Endothelial cell of umbilical vein (primary cell): ENCODE measurements around the gene PRDM11. TPM values are rescaled to one million over a fixed set of nuclear protein-coding genes. Genes with fewer than 3 reads are reported as not detected.

Experiments
- BruUV-seq: library from RNA; stranded (reverse); fragments of 400-500 nt; replicated peaks from 2 replicates; lab custom pipeline; 2021; lab: Mats Ljungman, UMichigan
- CTCF ChIA-PET: fragments of 300-600, 350-600 bp; sonication (Branson Sonifier 250); formaldehyde crosslinking; loops from one replicate; lab custom pipeline; 2021; ENCODE audit warnings: antibody characterized with exemption, inconsistent platforms; lab: Charles Lee
- POLR2A ChIA-PET: fragments of 300-600, 350-600 bp; sonication (Branson Sonifier 250); formaldehyde crosslinking; loops from one replicate; lab custom pipeline; 2021; ENCODE audit warnings: antibody characterized with exemption, inconsistent platforms; lab: Charles Lee
- DNase-seq: peaks from one replicate; pipeline ENCODE4 v3.0.0-alpha.2; 2011; ENCODE audit warnings: low read depth, low spot score
- FAIRE-seq: peaks from 2 replicates; lab custom pipeline; 2011; peaks lifted over from hg19 to GRCh38; lab: Jason Lieb, UNC
- H2AFZ ChIP-seq: 2 replicates; pipeline ENCODE4 v1.6.0; 2012; ENCODE audit warnings: low read depth, low read length, control low read depth, inconsistent platforms
- H3K27ac ChIP-seq: 2 replicates; pipeline ENCODE4 v1.5.1; 2011; ENCODE audit warnings: low read depth, mild to moderate bottlenecking, control low read depth, low read length, moderate library complexity; ENCODE audit not compliant: insufficient read depth
- H3K27me3 ChIP-seq, 2 experiments: 2 replicates each; pipeline versions ENCODE4 v1.6.0 to v1.6.1; 2011; ENCODE audit warnings: low read length in 2 of 2, mixed read lengths in 1 of 2; ENCODE audit not compliant: control insufficient read depth in 2 of 2, insufficient read depth in 2 of 2
- H3K36me3 ChIP-seq, 2 experiments: 2 replicates in 1 of 2; 3 replicates in 1 of 2; pipeline ENCODE4 v1.5.1; 2011; ENCODE audit warnings: low read length in 2 of 2, mild to moderate bottlenecking in 1 of 2, moderate library complexity in 1 of 2; ENCODE audit not compliant: control insufficient read depth in 2 of 2, insufficient read depth in 2 of 2; ENCODE audit errors: extremely low read depth in 1 of 2
- H3K4me1 ChIP-seq: 3 replicates; pipeline ENCODE4 v1.5.1; 2011; ENCODE audit warnings: mild to moderate bottlenecking, low read length; ENCODE audit not compliant: control insufficient read depth, insufficient read depth; ENCODE audit errors: extremely low read depth
- H3K4me2 ChIP-seq: 2 replicates; pipeline ENCODE4 v1.6.1; 2011; ENCODE audit warnings: low read length, control low read depth, mixed read lengths; ENCODE audit not compliant: insufficient read depth
- H3K4me3 ChIP-seq, 3 experiments: fragments of 200-600 bp in 1 of 3; sonication (generic), shearing (Covaris generic) in 1 of 3; replicated peaks in 1 of 3; 2 replicates each; pipeline ENCODE4 v1.5.1; 2011 to 2016; ENCODE audit warnings: control low read depth in 3 of 3, low read length in 3 of 3, mild to moderate bottlenecking in 2 of 3, inconsistent platforms in 1 of 3, low read depth in 1 of 3, moderate library complexity in 1 of 3; ENCODE audit not compliant: insufficient read depth in 1 of 3
- H3K79me2 ChIP-seq: 2 replicates; pipeline ENCODE4 v1.6.0; 2012; ENCODE audit warnings: low read length, inconsistent platforms; ENCODE audit not compliant: control insufficient read depth, insufficient read depth
- H3K9ac ChIP-seq: replicated peaks from 2 replicates; pipeline ENCODE3; 2011; ENCODE audit warnings: low read length, control low read depth; ENCODE audit not compliant: insufficient read depth; ENCODE audit errors: extremely low read depth
- H3K9me1 ChIP-seq: replicated peaks from 3 replicates; pipeline ENCODE4 v1.6.0; 2011; ENCODE audit warnings: mild to moderate bottlenecking, low read length; ENCODE audit not compliant: control insufficient read depth, insufficient read depth; ENCODE audit errors: extremely low read depth
- H3K9me3 ChIP-seq: replicated peaks from 2 replicates; pipeline ENCODE4 v1.5.1; 2012; ENCODE audit warnings: low read length, inconsistent platforms; ENCODE audit not compliant: control insufficient read depth, insufficient read depth
- H4K20me1 ChIP-seq: replicated peaks from 2 replicates; pipeline ENCODE3; 2011; ENCODE audit warnings: mild to moderate bottlenecking, low read length; ENCODE audit not compliant: control insufficient read depth, insufficient read depth; ENCODE audit errors: extremely low read depth
- EZH2 ChIP-seq: IDR thresholded peaks from 2 replicates; pipeline ENCODE4 v1.6.1; 2012; ENCODE audit warnings: borderline replicate concordance, low read depth, mild to moderate bottlenecking, moderate library complexity, low read length, inconsistent platforms; ENCODE audit not compliant: severe bottlenecking
- FOS ChIP-seq: IDR thresholded peaks from 2 replicates; pipeline ENCODE4 v1.6.1; 2011; ENCODE audit warnings: mild to moderate bottlenecking, low read length, moderate library complexity, borderline replicate concordance; ENCODE audit not compliant: insufficient read depth
- GATA2 ChIP-seq: IDR thresholded peaks from 2 replicates; pipeline ENCODE4 v1.7.0; 2011; ENCODE audit warnings: low read depth, mild to moderate bottlenecking, moderate library complexity, mixed read lengths, low read length; ENCODE audit not compliant: insufficient read length, insufficient read depth
- JUN ChIP-seq: IDR thresholded peaks from 2 replicates; pipeline ENCODE4 v1.6.1; 2011; ENCODE audit warnings: borderline replicate concordance, low read depth; ENCODE audit not compliant: insufficient read length, insufficient read depth
- MYC ChIP-seq: IDR thresholded peaks from one replicate; pipeline ENCODE4 v1.6.1; 2011; ENCODE audit warnings: mild to moderate bottlenecking, low read depth, low read length
- POLR2A ChIP-seq: IDR thresholded peaks from 2 replicates; pipeline ENCODE4 v1.6.1; 2012; ENCODE audit warnings: low read depth, mild to moderate bottlenecking, control low read depth, low read length
- POLR2AphosphoS5 ChIP-seq: IDR thresholded peaks from 2 replicates; pipeline ENCODE4 v1.6.1; 2012; ENCODE audit warnings: low read depth, mild to moderate bottlenecking, control low read depth, low read length, moderate library complexity; ENCODE audit not compliant: insufficient read depth
- dilution Hi-C: fragments of 300-500 bp; cut with MboI; formaldehyde crosslinking; loops from one replicate; pipeline ENCODE4 v1.15.0; 2019; ENCODE audit warnings: low sequenced_read_pairs; ENCODE audit not compliant: extremely low pct_ligation_motif_present
- intact Hi-C: fragments of 100-400 bp; cut with micrococcal nuclease; formaldehyde crosslinking; loops from one replicate; pipeline ENCODE4 v1.10.0; 2022
- polyA plus RNA-seq, 4 experiments: library from polyadenylated mRNA; depleted of rRNA in 3 of 4; stranded (reverse) in 3 of 4; unstranded in 1 of 4; fragments of >200 nt; gene quantifications; 2 replicates each; pipeline versions ENCODE4 v1.2.1 to v1.2.3, GENCODE V29; 2011 to 2012; ENCODE audit warnings: missing spikeins in 1 of 4
- total RNA-seq: library from RNA; stranded (reverse); gene quantifications from 2 replicates; pipeline ENCODE4 v1.2.3, GENCODE V29; 2021
- TF ChIP-seq, protein P1 (sequence below): IDR thresholded peaks from 2 replicates; pipeline ENCODE4 v1.6.1; 2011; ENCODE audit not compliant: insufficient read depth, insufficient read length
- TF ChIP-seq, protein P2 (sequence below), 2 donors: IDR thresholded peaks; 1 replicate in 1 of 2; 2 replicates in 1 of 2; pipeline ENCODE4 v1.5.1; 2011; ENCODE audit warnings: low read length in 2 of 2, mild to moderate bottlenecking in 2 of 2, moderate library complexity in 2 of 2, control low read depth in 1 of 2, inconsistent platforms in 1 of 2, low read depth in 1 of 2; ENCODE audit not compliant: insufficient read depth in 1 of 2; ENCODE audit errors: extremely low read depth in 1 of 2

PRDM11 gene
- total and polyA plus RNA-seq, 2 donors (not counting 3 experiments of a cell fraction or from before 2014, with no cell fraction given): 6.9 to 14.1 TPM

DNA sequence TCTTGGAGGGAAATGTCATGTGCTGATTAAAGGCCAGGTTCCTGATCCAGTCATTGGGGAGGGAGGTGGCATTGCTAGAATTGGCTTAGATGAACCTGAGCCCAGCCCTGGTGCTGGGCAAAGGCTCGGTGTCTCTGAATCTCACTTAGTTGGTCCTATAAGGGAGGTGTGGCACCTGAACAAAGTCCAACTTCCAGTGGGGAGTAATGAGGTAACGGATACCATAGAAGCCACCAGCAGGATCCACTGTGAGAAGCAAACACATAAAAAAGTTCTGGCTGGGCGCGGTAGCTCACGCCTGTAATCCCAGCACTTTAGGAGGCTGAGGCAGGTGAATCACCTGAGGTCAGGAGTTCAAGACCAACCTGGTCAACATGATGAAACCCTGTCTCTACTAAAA is 26.6 kb downstream of the PRDM11 start:
- Histone ChIP-seq H3K4me3 (no peak overlapping the region), H4K20me1 (no peaks in the 10 kb centered on the region), H3K9ac (no peak overlapping the region), H3K36me3 (no peaks in the 10 kb centered on the region), H3K4me2 (no peak overlapping the region), H2AFZ (no peak overlapping the region), H3K9me3 (no peaks in the 10 kb centered on the region), H3K9me1 (no peaks in the 10 kb centered on the region), H3K4me1 (no peaks in the 10 kb centered on the region), H3K27ac (no peak overlapping the region), H3K79me2 (no peaks in the 10 kb centered on the region), H3K27me3 (no peaks in the 10 kb centered on the region)
- ChIA-PET CTCF (no interaction called here), POLR2A (no interaction called here)
- no peak for TF ChIP-seq FOS
- no peak for TF ChIP-seq EZH2
- no peak for TF ChIP-seq JUN
- BruUV-seq: no TSS peak
- dilution Hi-C loops (no loop called here), intact Hi-C loops (no loop called here)
- DNase-seq (no peak), FAIRE-seq (no peak)

DNA sequence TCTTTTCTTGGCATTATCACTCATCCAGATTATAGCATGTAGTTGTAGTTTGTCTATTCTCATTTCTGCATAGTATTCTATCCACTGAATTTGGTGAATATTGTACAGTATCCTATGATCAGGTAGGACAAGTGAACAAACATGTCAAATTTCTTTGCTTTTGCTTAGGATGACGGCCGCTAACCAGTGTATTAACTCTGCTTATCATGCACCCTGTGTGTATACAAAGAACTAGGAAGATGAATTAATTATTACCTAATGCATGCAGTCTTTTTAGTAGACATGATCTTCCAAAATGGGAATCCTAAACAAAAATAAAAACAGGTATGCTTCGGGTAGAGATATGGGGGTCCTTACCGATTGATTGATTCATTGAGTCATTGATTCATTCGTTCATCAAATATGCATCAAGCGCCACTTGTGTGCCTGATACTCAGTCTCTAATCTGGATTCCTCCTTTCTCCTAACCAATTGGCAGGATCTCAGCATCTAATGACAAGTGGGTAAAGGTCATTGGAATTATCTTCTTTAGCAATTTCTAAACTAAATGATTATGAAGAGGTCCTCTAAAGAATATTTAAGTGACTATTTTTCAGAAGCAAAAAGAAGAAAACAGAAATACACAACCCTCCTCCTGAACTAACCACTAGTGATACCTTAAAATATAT is 27.9 kb downstream of the PRDM11 start:
- Histone ChIP-seq H2AFZ (no peak overlapping the region), H3K9ac (no peak overlapping the region), H3K27me3 (no peaks in the 10 kb centered on the region), H3K79me2 (no peaks in the 10 kb centered on the region), H3K9me1 (no peaks in the 10 kb centered on the region), H3K4me1 (no peaks in the 10 kb centered on the region), H3K4me3 (no peak overlapping the region), H4K20me1 (no peaks in the 10 kb centered on the region), H3K9me3 (no peaks in the 10 kb centered on the region), H3K27ac (no peak overlapping the region), H3K36me3 (no peaks in the 10 kb centered on the region), H3K4me2 (no peak overlapping the region)
- ChIA-PET POLR2A (no interaction called here), CTCF (no interaction called here)
- no peak for DNase-seq
- FAIRE-seq: no peak
- dilution Hi-C loops: no loop called here
- BruUV-seq: no TSS peak
- intact Hi-C loops: no loop called here
- TF ChIP-seq GATA2 (no peak), JUN (no peak), POLR2A (no peak), MYC (no peak), POLR2AphosphoS5 (no peak), EZH2 (no peak), FOS (no peak)
- TF ChIP-seq, protein P1, sequence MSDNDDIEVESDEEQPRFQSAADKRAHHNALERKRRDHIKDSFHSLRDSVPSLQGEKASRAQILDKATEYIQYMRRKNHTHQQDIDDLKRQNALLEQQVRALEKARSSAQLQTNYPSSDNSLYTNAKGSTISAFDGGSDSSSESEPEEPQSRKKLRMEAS: no peak
- TF ChIP-seq, protein P2, sequence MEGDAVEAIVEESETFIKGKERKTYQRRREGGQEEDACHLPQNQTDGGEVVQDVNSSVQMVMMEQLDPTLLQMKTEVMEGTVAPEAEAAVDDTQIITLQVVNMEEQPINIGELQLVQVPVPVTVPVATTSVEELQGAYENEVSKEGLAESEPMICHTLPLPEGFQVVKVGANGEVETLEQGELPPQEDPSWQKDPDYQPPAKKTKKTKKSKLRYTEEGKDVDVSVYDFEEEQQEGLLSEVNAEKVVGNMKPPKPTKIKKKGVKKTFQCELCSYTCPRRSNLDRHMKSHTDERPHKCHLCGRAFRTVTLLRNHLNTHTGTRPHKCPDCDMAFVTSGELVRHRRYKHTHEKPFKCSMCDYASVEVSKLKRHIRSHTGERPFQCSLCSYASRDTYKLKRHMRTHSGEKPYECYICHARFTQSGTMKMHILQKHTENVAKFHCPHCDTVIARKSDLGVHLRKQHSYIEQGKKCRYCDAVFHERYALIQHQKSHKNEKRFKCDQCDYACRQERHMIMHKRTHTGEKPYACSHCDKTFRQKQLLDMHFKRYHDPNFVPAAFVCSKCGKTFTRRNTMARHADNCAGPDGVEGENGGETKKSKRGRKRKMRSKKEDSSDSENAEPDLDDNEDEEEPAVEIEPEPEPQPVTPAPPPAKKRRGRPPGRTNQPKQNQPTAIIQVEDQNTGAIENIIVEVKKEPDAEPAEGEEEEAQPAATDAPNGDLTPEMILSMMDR (IDR thresholded peaks at IDR 0.05; ENCODE audit: extremely low read depth in 1 of 2, insufficient read depth in 1 of 2, low read depth in 1 of 2, low read length in 2 of 2): no peak
